Measurements from ENCODE around the gene ITFG1. TPM values are rescaled to one million over a fixed set of nuclear protein-coding genes. Genes with fewer than 3 reads are reported as not detected.

ITFG1 gene
- total RNA-seq, 1 experiment from 2014 or later: 18.0 TPM

- TF ChIP-seq, protein P1, sequence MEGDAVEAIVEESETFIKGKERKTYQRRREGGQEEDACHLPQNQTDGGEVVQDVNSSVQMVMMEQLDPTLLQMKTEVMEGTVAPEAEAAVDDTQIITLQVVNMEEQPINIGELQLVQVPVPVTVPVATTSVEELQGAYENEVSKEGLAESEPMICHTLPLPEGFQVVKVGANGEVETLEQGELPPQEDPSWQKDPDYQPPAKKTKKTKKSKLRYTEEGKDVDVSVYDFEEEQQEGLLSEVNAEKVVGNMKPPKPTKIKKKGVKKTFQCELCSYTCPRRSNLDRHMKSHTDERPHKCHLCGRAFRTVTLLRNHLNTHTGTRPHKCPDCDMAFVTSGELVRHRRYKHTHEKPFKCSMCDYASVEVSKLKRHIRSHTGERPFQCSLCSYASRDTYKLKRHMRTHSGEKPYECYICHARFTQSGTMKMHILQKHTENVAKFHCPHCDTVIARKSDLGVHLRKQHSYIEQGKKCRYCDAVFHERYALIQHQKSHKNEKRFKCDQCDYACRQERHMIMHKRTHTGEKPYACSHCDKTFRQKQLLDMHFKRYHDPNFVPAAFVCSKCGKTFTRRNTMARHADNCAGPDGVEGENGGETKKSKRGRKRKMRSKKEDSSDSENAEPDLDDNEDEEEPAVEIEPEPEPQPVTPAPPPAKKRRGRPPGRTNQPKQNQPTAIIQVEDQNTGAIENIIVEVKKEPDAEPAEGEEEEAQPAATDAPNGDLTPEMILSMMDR (conservative IDR thresholded peaks at IDR 0.05): no peak
- Histone ChIP-seq H3K79me1 (ENCODE audit: insufficient read depth, low read depth, low read length, poor library complexity, severe bottlenecking) (no peaks in the 10 kb centered on the region), H3K79me2 (ENCODE audit: insufficient read depth, low read length) (no peaks in the 10 kb centered on the region), H4K5ac (ENCODE audit: insufficient read length, low read depth, low read length) (no peak overlapping the region), H3K14ac (ENCODE audit: insufficient read depth, low read length) (no peak overlapping the region), H2AFZ (ENCODE audit: low read length) (no peak overlapping the region), H3K23me2 (ENCODE audit: insufficient read length, low read depth, low read length, poor library complexity, severe bottlenecking) (no peaks in the 10 kb centered on the region), H4K91ac (ENCODE audit: insufficient read length, low read depth, low read length) (no peak overlapping the region), H4K8ac (replicated peaks; ENCODE audit: insufficient read length, low read depth, low read length) (no peak overlapping the region), H3T11ph (ENCODE audit: low read length) (no peak overlapping the region), H3K9me3 (ENCODE audit: control insufficient read depth, low read depth, low read length) (no peaks in the 10 kb centered on the region), H3K27me3 (ENCODE audit: insufficient read depth, low read length) (no peaks in the 10 kb centered on the region), H2BK12ac (ENCODE audit: insufficient read length, low read depth, low read length) (no peak overlapping the region), H2BK20ac (ENCODE audit: low read depth, low read length, poor library complexity, severe bottlenecking) (no peak overlapping the region), H3K4me1 (ENCODE audit: insufficient read depth, low read length) (no peaks in the 10 kb centered on the region), H2BK5ac (ENCODE audit: insufficient read length, low read length) (no peak overlapping the region), H3K18ac (ENCODE audit: insufficient read length, low read depth, low read length) (no peak overlapping the region), H2AK5ac (ENCODE audit: insufficient read length, low read length) (no peak overlapping the region), H2BK120ac (ENCODE audit: low read depth, low read length, poor library complexity, severe bottlenecking) (no peak overlapping the region), H3K23ac (ENCODE audit: insufficient read length, low read depth, low read length) (no peak overlapping the region), H3K56ac (ENCODE audit: insufficient read length, low read depth, low read length) (no peak overlapping the region), H2BK15ac (ENCODE audit: low read depth, low read length) (no peak overlapping the region), H3K27ac (ENCODE audit: insufficient read length, low read depth, low read length) (no peak overlapping the region), H3K4ac (ENCODE audit: low read depth, low read length) (no peak overlapping the region), H3K4me2 (ENCODE audit: insufficient read depth, insufficient read length, low read length) (no peak overlapping the region), H4K20me1 (ENCODE audit: control insufficient read depth, insufficient read depth, insufficient read length) (no peaks in the 10 kb centered on the region), H3K9ac (ENCODE audit: extremely low read depth, insufficient read length, low read length) (no peak overlapping the region)
- Mint-ChIP-seq H3K4me1 (no peaks in the 10 kb centered on the region), H3K27ac (no peak overlapping the region; a peak in 1 of 7 replicates), H3K27me3 (ENCODE audit: low read depth) (no peaks in the 10 kb centered on the region), H3K9me3 (no peaks in the 10 kb centered on the region), H3K36me3 (ENCODE audit: insufficient read depth in 1 of 3, low read depth in 3 of 3) (peaks cover 0 to 4% (median 0%) of the 10 kb centered on the region in 3 experiments; a peak in 1 of 7 replicates), H3K4me3 (no peak overlapping the region)
- DNase-seq: no peak
- WGBS (ENCODE audit: extremely low coverage, insufficient read length, low lambda C conversion rate): no CpG with 5 or more reads among the region's 4 CpGs
These were observed 216.7 kb downstream of the ITFG1 start for GRCh38 chr16:47244206-47244605.
